Choroid plexus epithelial cell (primary cell): ENCODE data around the gene ACSM2B.
"Not testable (repeated sequence)": the region's sequence is repeated elsewhere in the genome, so short reads cannot be mapped to it uniquely, and the experiment has no call there.

Experiments
- DNase-seq: peaks from one replicate; pipeline ENCODE4 v3.0.0-alpha.2; 2010; ENCODE audit warnings: low read depth
- H3K4me3 ChIP-seq: 2 replicates; pipeline ENCODE4 v1.5.1; 2011; ENCODE audit warnings: low read depth, mild to moderate bottlenecking, control low read depth, low read length, moderate library complexity
- CTCF ChIP-seq: conservative IDR thresholded peaks from 2 replicates; pipeline ENCODE4 v1.5.1; 2011; ENCODE audit warnings: low read depth, mild to moderate bottlenecking, control low read depth, inconsistent platforms, low read length, moderate library complexity

The ACSM2B gene

GRCh38 chr16:20538181-20538580 lies 38.0 kb downstream of the ACSM2B start:
- no peak overlapping the region for H3K4me3 ChIP-seq

GRCh38 chr16:20536669-20537068 lies 39.5 kb downstream of the ACSM2B start:
- not testable (repeated sequence) for H3K4me3 ChIP-seq, DNase-seq

More at GRCh38 chr16:20538181-20538580, 38.0 kb downstream of the ACSM2B start:
- DNase-seq: no peak
- no peak for TF ChIP-seq CTCF

GRCh38 chr16:20532284-20532792 lies 43.8 kb downstream of the ACSM2B start:
- not testable (repeated sequence) for DNase-seq, H3K4me3 ChIP-seq

- not testable (repeated sequence) for H3K4me3 ChIP-seq, DNase-seq
Measured at GRCh38 chr16:20531795-20532194, 44.4 kb downstream of the ACSM2B start.

- H3K4me3 ChIP-seq: no peak overlapping the region
- no peak for DNase-seq
Measured at GRCh38 chr16:20520103-20520502, 56.1 kb downstream of the ACSM2B start.

GRCh38 chr16:20519231-20519630 lies 56.9 kb downstream of the ACSM2B start:
- no peak overlapping the region for H3K4me3 ChIP-seq
- DNase-seq: no peak
- no peak for TF ChIP-seq CTCF

More at GRCh38 chr16:20520103-20520502, 56.1 kb downstream of the ACSM2B start:
- TF ChIP-seq CTCF: no peak

GRCh38 chr16:20517149-20517548 lies 59.0 kb downstream of the ACSM2B start:
- H3K4me3 ChIP-seq: no peak overlapping the region
- no peak for DNase-seq
- no peak for TF ChIP-seq CTCF

- TF ChIP-seq CTCF: no peak
- DNase-seq: no peak
- no peak overlapping the region for H3K4me3 ChIP-seq
Measured at GRCh38 chr16:20515688-20516090, 60.5 kb downstream of the ACSM2B start.

GRCh38 chr16:20510323-20510722 lies 65.8 kb downstream of the ACSM2B start:
- no peak overlapping the region for H3K4me3 ChIP-seq
- no peak for TF ChIP-seq CTCF
- no peak for DNase-seq
